HepG2 (cell line): Measurements from ENCODE around the gene PGRMC2. TPM values are rescaled to one million over a fixed set of nuclear protein-coding genes. Genes with fewer than 3 reads are reported as not detected.

ENCODE experiments used
- ATAC-seq: fragments of 200-7000 bp; cut with Tn5 transposase; 3 replicates; pipeline ENCODE4 v1.9.1; 2020; ENCODE audit warnings: mild to moderate bottlenecking, moderate library complexity
- BruUV-seq: library from RNA; stranded (reverse); fragments of 400-500 nt; replicated peaks from 2 replicates; lab custom pipeline; 2021; lab: Mats Ljungman, UMichigan
- CTCF ChIA-PET: fragments of 300-600 bp; formaldehyde crosslinking; extraction: SDS; loops from one replicate; lab custom pipeline; 2021; ENCODE audit warnings: low total read pairs, inconsistent platforms, low intra/inter-chr PET ratio; lab: Yijun Ruan, JAX
- POLR2A ChIA-PET: fragments of 350-600 bp; sonication (Branson Sonifier 250); formaldehyde crosslinking; loops from one replicate; lab custom pipeline; 2020; ENCODE audit warnings: antibody characterized with exemption, inconsistent platforms; lab: Yijun Ruan, JAX
- DNase-seq: peaks from one replicate; pipeline ENCODE4 v3.0.0-alpha.2; 2015; ENCODE audit warnings: low spot score
- FAIRE-seq: peaks from 3 replicates; lab custom pipeline; 2011; peaks lifted over from hg19 to GRCh38; lab: Jason Lieb, UNC
- H2AFZ ChIP-seq: one replicate; pipeline ENCODE4 v1.6.1; 2011; ENCODE audit warnings: low read length, inconsistent platforms
- H3K27ac ChIP-seq: fragments of 300-600 bp; 3 replicates; pipeline ENCODE4 v1.8.0; 2011; ENCODE audit warnings: mixed run types, mild to moderate bottlenecking, mixed read lengths, low read length, inconsistent platforms; ENCODE audit not compliant: insufficient read depth; ENCODE audit errors: extremely low read length
- H3K27me3 ChIP-seq, 2 experiments: fragments of 200-600 bp in 1 of 2; 2 replicates in 1 of 2; 3 replicates in 1 of 2; pipeline versions ENCODE4 v1.6.0 to v1.8.0; 2011; ENCODE audit warnings: low read length in 2 of 2, mild to moderate bottlenecking in 2 of 2, moderate library complexity in 2 of 2, inconsistent platforms in 1 of 2; ENCODE audit not compliant: insufficient read depth in 2 of 2, control insufficient read depth in 1 of 2
- H3K36me3 ChIP-seq, 2 experiments: fragments of 200-600 bp in 1 of 2; replicated peaks in 1 of 2; 2 replicates in 1 of 2; 3 replicates in 1 of 2; pipeline versions ENCODE4 v1.5.1 to v1.8.0; 2011; ENCODE audit warnings: low read length in 2 of 2, inconsistent platforms in 1 of 2; ENCODE audit not compliant: insufficient read depth in 2 of 2, control insufficient read depth in 1 of 2
- H3K4me1 ChIP-seq: 2 replicates; pipeline ENCODE4 v1.5.1; 2012; ENCODE audit warnings: low read length, inconsistent platforms; ENCODE audit not compliant: insufficient read depth
- H3K4me2 ChIP-seq: 2 replicates; pipeline ENCODE4 v1.6.0; 2011; ENCODE audit warnings: low read depth, low read length, inconsistent platforms
- H3K4me3 ChIP-seq, 3 experiments: fragments of 200-600 bp in 1 of 3; sonication (generic), shearing (Covaris generic) in 1 of 3; replicated peaks in 1 of 3; 2 replicates each; pipeline ENCODE4 v1.5.1; 2011 to 2016; ENCODE audit warnings: low read length in 3 of 3, inconsistent platforms in 2 of 3, low read depth in 2 of 3, mild to moderate bottlenecking in 2 of 3, control low read depth in 1 of 3, mixed read lengths in 1 of 3; ENCODE audit not compliant: insufficient read depth in 1 of 3
- H3K79me2 ChIP-seq: one replicate; pipeline ENCODE4 v1.6.1; 2011; ENCODE audit warnings: low read length, inconsistent platforms; ENCODE audit not compliant: insufficient read depth
- H3K9ac ChIP-seq: 2 replicates; pipeline ENCODE4 v1.6.0; 2011; ENCODE audit warnings: mild to moderate bottlenecking, low read depth, low read length, inconsistent platforms; ENCODE audit not compliant: insufficient read depth
- H3K9me3 ChIP-seq: 2 replicates; pipeline ENCODE4 v1.5.1; 2012; ENCODE audit warnings: mild to moderate bottlenecking, low read length
- H4K20me1 ChIP-seq: 2 replicates; pipeline ENCODE4 v1.6.0; 2011; ENCODE audit warnings: inconsistent platforms, mild to moderate bottlenecking, low read length, moderate library complexity; ENCODE audit not compliant: insufficient read depth
- ASH2L ChIP-seq: fragments of 300-600, 200-600 bp; sonication (generic); IDR thresholded peaks from 2 replicates; pipeline ENCODE4 v1.7.0; 2017; ENCODE audit warnings: low read depth, mild to moderate bottlenecking, moderate library complexity, mixed read lengths, low read length; ENCODE audit not compliant: insufficient read length
- BRCA1 ChIP-seq: sonication (generic); formaldehyde crosslinking; IDR thresholded peaks from 2 replicates; pipeline ENCODE4 v1.4.0; 2020; ENCODE audit warnings: missing genetic modification reagents
- ETV5 ChIP-seq: IDR thresholded peaks from 2 replicates; pipeline ENCODE4 v1.6.1; 2018; ENCODE audit warnings: missing biosample characterization, missing genetic modification reagents, inconsistent platforms, borderline replicate concordance
- FOXO4 ChIP-seq: sonication (generic); formaldehyde crosslinking; conservative IDR thresholded peaks from 2 replicates; pipeline ENCODE4 v1.8.1; 2023; ENCODE audit warnings: missing genetic modification reagents
- JUNB ChIP-seq: sonication (generic); formaldehyde crosslinking; IDR thresholded peaks from 2 replicates; pipeline ENCODE4 v1.8.0; 2022; ENCODE audit warnings: missing genetic modification reagents, mild to moderate bottlenecking, borderline replicate concordance
- MED1 ChIP-seq: sonication (generic); formaldehyde crosslinking; IDR thresholded peaks from 2 replicates; pipeline ENCODE4 v1.4.0; 2020; ENCODE audit warnings: missing genetic modification reagents
- MTA3 ChIP-seq: sonication (generic); formaldehyde crosslinking; IDR thresholded peaks from 2 replicates; pipeline ENCODE4 v1.4.0; 2020; ENCODE audit warnings: missing genetic modification reagents
- NFKB2 ChIP-seq: sonication (generic); formaldehyde crosslinking; IDR thresholded peaks from 2 replicates; pipeline ENCODE4 v1.4.0; 2020; ENCODE audit warnings: missing genetic modification reagents, borderline replicate concordance
- PATZ1 ChIP-seq: sonication (generic); formaldehyde crosslinking; IDR thresholded peaks from 2 replicates; pipeline ENCODE4 v1.4.0; 2020; ENCODE audit warnings: missing genetic modification reagents
- POLR2A ChIP-seq, 2 experiments: IDR thresholded peaks; 2 replicates each; pipeline ENCODE4 v1.6.1; 2011; ENCODE audit warnings: low read depth in 2 of 2, low read length in 2 of 2, mild to moderate bottlenecking in 1 of 2, moderate library complexity in 1 of 2; ENCODE audit not compliant: insufficient read depth in 1 of 2
- SMAD3 ChIP-seq: sonication (generic); formaldehyde crosslinking; IDR thresholded peaks from 2 replicates; pipeline ENCODE4 v1.4.0; 2020; ENCODE audit warnings: missing genetic modification reagents
- SRSF1 ChIP-seq: fragments of 200-400 bp; formaldehyde crosslinking; optimal IDR thresholded peaks from 2 replicates; pipeline ENCODE3; 2017; ENCODE audit warnings: mild to moderate bottlenecking, low read depth, low read length, moderate library complexity
- ZFX ChIP-seq: sonication (generic); formaldehyde crosslinking; IDR thresholded peaks from 2 replicates; pipeline ENCODE4 v1.4.0; 2020; ENCODE audit warnings: mild to moderate bottlenecking, low read depth, missing genetic modification reagents, moderate library complexity
- ZMYM3 ChIP-seq: sonication (generic); formaldehyde crosslinking; IDR thresholded peaks from 2 replicates; pipeline ENCODE4 v1.5.1; 2020; ENCODE audit warnings: mild to moderate bottlenecking, missing genetic modification reagents
- ZNF446 ChIP-seq: sonication (generic); formaldehyde crosslinking; IDR thresholded peaks from 2 replicates; pipeline ENCODE4 v1.5.0; 2020; ENCODE audit warnings: mild to moderate bottlenecking, missing genetic modification reagents
- ZSCAN21 ChIP-seq: sonication (generic); formaldehyde crosslinking; IDR thresholded peaks from 2 replicates; pipeline ENCODE4 v1.8.0; 2022; ENCODE audit warnings: mild to moderate bottlenecking, missing genetic modification reagents, moderate library complexity, borderline replicate concordance
- in situ Hi-C: cut with HindIII; loops from 2 replicates; pipeline ENCODE4 v1.10.0; 2017; ENCODE audit warnings: low pct_unique_long_range_greater_than_20kb; ENCODE audit not compliant: extremely low pct_ligation_motif_present
- intact Hi-C: fragments of 100-400 bp; cut with micrococcal nuclease; formaldehyde crosslinking; loops from one replicate; pipeline ENCODE4 v1.10.0; 2022; ENCODE audit not compliant: unreplicated experiment
- polyA plus RNA-seq, 8 experiments: library from polyadenylated mRNA; depleted of rRNA in 3 of 8; stranded (reverse) in 7 of 8; unstranded in 1 of 8; fragments of >200 nt; fragmentation: Illumina TruSeq in 4 of 8; extraction: Trizol in 4 of 8; gene quantifications; 2 replicates each; pipeline versions ENCODE4 v1.2.1 to v1.2.3, GENCODE V29; 2011 to 2016; ENCODE audit warnings: low read depth in 4 of 8, missing spikeins in 1 of 8, mixed read lengths in 1 of 8; ENCODE audit not compliant: insufficient read depth in 1 of 8
- total RNA-seq, 5 experiments: library from RNA; depleted of rRNA; stranded (reverse); fragments of >200 nt; fragmentation: Illumina TruSeq; extraction: Trizol; gene quantifications; 2 replicates each; pipeline ENCODE4 v1.2.3, GENCODE V29; 2016; ENCODE audit warnings: low read depth in 1 of 5
- TF ChIP-seq, protein P1 (sequence below): IDR thresholded peaks from 2 replicates; pipeline ENCODE4 v1.6.1; 2016; ENCODE audit warnings: mild to moderate bottlenecking
- TF ChIP-seq, protein P2 (sequence below): IDR thresholded peaks from 2 replicates; pipeline ENCODE4 v1.6.1; 2016; ENCODE audit warnings: missing compliant biosample characterization, missing genetic modification reagents, borderline replicate concordance

Gene PGRMC2
- total and polyA plus RNA-seq, 2 of the 13 experiments (the other 11 are each of a cell fraction or from before 2014, with no cell fraction given): 16.0 to 19.8 TPM

DNA sequence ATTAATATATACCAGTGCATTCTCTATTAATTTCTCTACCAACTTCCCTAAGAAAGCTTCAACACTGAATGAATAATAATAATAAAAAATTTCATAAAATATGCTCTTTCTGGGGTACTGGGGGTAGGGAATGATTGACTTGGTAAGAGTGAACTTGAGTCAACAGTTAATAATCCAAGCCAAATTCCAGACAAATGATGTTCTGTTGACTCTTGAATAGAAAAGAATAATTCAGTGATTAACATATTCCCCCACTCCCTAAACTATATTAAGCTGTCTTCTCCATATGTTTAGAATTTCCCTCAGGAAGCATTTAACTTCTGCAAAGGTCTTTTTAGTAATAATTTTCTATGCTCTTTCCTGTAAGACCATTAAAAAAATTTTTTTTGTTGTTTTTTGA, 12.3 kb downstream of the PGRMC2 start:
- Histone ChIP-seq H3K4me1 (peaks cover 2% of the 10 kb centered on the region; the same call in 1 of the 2 replicates), H3K4me3 (no peak overlapping the region), H3K27ac (no peak overlapping the region), H3K79me2 (peaks cover 53% of the 10 kb centered on the region), H2AFZ (no peak overlapping the region), H3K36me3 (peaks cover 0 to 14% of the 10 kb centered on the region in 2 experiments; a peak in 4 of 5 replicates), H3K27me3 (no peaks in the 10 kb centered on the region), H3K9ac (no peak overlapping the region), H3K4me2 (no peak overlapping the region), H3K9me3 (no peaks in the 10 kb centered on the region), H4K20me1 (peaks cover 12% of the 10 kb centered on the region)
- ChIA-PET POLR2A (interaction anchor here (0.6 to 1.1 kb wide), 2 partner anchors 13 to 213 kb away, joined by 3 read pairs; no protein-coding TSS in a partner anchor), CTCF (no interaction called here)
- TF ChIP-seq MTA3 (CRISPR knock-in tag) (no peak), MED1 (CRISPR knock-in tag) (no peak), ZSCAN21 (CRISPR knock-in tag) (no peak), ZFX (CRISPR knock-in tag) (no peak), POLR2A (IDR thresholded peaks at IDR 0.05; ENCODE audit: insufficient read depth in 1 of 2, low read depth in 2 of 2, low read length in 2 of 2) (no peak), ZNF446 (no peak), ASH2L (no peak), SRSF1 (no peak), JUNB (no peak), NFKB2 (CRISPR knock-in tag) (no peak), SMAD3 (no peak), BRCA1 (CRISPR knock-in tag) (no peak), FOXO4 (CRISPR knock-in tag) (no peak), PATZ1 (no peak), ETV5 (CRISPR knock-in tag) (no peak), ZMYM3 (no peak)
- TF ChIP-seq, protein P1, sequence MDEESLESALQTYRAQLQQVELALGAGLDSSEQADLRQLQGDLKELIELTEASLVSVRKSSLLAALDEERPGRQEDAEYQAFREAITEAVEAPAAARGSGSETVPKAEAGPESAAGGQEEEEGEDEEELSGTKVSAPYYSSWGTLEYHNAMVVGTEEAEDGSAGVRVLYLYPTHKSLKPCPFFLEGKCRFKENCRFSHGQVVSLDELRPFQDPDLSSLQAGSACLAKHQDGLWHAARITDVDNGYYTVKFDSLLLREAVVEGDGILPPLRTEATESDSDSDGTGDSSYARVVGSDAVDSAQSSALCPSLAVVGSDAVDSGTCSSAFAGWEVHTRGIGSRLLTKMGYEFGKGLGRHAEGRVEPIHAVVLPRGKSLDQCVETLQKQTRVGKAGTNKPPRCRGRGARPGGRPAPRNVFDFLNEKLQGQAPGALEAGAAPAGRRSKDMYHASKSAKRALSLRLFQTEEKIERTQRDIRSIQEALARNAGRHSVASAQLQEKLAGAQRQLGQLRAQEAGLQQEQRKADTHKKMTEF: no peak
- TF ChIP-seq, protein P2, sequence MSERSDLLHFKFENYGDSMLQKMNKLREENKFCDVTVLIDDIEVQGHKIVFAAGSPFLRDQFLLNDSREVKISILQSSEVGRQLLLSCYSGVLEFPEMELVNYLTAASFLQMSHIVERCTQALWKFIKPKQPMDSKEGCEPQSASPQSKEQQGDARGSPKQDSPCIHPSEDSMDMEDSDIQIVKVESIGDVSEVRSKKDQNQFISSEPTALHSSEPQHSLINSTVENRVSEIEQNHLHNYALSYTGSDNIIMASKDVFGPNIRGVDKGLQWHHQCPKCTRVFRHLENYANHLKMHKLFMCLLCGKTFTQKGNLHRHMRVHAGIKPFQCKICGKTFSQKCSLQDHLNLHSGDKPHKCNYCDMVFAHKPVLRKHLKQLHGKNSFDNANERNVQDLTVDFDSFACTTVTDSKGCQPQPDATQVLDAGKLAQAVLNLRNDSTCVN (CRISPR knock-in tag): no peak
- BruUV-seq: no TSS peak
- ATAC-seq (no peak), DNase-seq (no peak), FAIRE-seq (no peak)
- intact Hi-C loops: no loop called here
- in situ Hi-C loops: no loop called here
